HG03039 (cell line): ENCODE measurements around the gene SLC2A2.

Experiments used
- ATAC-seq: cut with Tn5 transposase; IDR thresholded peaks from one replicate; pipeline ENCODE4 v1.9.1; 2021; ENCODE audit warnings: mild to moderate bottlenecking, moderate library complexity; ENCODE audit not compliant: unreplicated experiment

The SLC2A2 gene

GRCh38 chr3:171026597-171027293 lies at the start of gene SLC2A2:
SLC2A2 (minus strand) TSS chr3:171026720; CDS start chr3:171026670, 50 bp downstream.
- ATAC-seq, result no peak

GRCh38 chr3:171072432-171072831 lies 45.9 kb upstream of the SLC2A2 start:
- no peak for ATAC-seq

DNA sequence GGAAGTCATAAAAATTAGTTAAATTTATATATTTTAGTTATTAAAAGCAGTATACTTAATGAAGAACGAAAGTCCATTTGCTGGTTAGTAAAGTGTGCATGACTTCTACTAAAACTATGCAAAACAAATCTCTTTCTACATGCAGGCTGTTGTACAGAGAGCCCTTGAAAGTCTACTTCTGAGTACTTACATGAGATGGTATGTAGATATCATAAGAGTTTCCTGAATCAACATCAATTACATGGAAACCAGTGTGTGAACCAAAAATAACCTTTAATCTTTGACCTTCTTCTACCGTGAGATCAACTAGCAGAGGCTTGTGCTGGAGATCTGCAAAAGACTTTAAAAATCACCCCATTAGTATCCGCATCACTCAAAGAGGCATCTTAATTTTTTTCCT lies 42.1 kb upstream of the SLC2A2 start:
- no peak for ATAC-seq

DNA sequence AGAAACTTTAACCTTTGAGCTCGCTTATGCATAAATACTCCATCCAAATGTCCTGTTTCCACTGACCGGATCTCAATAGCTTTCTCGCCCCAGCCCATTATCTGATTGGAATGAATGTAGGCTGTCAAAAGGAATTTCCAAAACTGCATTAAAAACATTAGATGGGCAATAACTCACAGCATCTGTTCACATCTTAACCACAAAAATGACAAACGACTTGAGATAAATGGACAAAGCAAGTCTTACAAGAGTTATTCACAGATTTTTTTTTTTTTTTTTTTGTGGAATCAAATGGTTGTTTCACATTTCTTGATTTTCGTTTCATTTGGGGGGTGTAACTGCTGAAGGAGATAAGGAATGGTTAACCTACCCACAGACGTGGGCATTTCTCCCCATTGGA lies 39.7 kb upstream of the SLC2A2 start:
- no peak for ATAC-seq

DNA sequence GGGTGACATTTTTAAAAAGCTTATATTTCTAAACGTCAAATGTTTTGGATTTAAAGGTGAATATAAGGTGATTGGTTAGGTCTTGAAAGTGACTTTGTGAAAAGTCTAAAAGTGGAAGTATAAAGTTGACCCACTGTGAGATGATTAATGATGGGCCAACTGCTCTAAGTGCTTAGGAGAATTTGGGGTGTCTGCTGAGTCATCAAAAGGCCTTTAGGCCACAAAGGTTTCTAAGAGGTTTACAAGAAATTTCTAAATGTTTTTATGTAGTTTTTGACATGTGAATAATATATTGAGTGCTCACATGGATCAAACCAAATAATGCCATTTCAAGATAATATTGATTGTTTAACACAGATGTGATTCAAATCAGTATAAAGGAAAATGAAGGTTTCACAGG lies 39.2 kb upstream of the SLC2A2 start:
- ATAC-seq, result no peak

GRCh38 chr3:171064461-171064860 lies 37.9 kb upstream of the SLC2A2 start:
- ATAC-seq, result no peak

DNA sequence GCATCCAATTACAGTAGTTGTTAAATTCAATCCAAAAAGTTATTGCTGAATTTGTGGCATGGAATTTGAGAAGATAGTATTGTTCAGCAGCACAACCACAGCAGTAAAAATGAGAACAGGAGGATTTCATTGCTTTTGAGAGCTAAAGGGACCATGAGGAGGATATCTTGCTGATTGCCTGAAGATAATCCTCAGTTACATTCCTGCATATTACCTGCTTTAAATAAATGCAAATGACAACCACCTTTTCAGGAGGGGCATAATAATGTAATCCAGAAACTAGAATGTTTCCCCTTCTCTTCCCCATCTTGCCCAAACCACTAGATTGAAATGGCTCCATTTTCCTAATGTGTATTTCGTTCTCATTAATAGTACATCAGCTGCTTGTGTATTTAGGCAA lies 35.2 kb upstream of the SLC2A2 start:
- ATAC-seq, result no peak

DNA sequence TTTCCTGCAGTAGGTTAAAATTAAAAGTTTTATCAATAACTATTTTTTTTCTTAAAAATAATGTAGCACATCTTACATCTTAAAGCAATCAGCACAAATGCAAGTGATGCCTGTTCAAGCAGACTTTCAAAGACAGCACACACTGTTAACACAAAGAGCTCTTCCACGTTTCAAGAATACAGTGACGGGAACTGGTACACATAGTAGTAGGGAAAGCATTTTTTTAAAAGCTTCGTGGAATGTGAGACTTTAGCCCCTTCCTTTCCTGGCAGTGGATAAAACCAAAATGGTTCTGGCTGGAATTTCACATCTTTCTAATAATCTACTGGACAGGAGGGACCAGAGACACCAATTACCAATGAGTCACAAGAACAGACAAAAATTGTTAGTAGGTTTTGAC lies 33.5 kb upstream of the SLC2A2 start:
- no peak for ATAC-seq

DNA sequence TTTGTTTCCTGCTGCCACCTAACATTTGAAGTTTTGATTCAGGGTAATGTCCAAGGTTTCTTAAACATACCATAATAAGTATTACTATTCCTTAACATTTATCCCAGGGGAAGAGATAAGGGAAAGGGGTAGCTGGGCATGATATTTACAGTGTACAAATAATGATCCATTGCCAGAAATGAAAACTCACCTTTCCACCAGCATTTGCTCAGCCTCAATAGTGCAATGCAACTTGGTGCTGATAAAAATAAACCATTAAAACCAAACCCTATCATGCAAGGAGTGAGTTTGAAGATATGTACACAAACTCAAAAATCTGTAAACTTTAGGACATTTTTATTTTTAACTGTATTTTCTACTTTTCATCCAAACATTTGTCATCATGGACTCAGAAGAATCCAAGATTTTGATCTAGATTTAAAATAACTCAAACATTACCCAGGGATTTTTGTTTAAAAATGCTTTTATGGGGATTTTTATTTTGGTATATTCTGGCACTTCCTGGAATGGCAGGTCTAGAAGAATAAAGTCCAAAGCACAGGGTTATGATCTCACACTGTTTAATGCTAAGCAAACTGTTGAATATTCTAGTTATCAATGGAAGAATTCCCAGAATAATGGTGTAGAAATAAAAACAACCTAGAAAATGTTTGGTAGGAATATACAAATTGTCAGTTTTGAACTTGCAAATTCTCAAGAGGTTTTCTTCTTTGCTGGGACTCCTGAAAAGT lies 32.5 kb upstream of the SLC2A2 start:
- no peak for ATAC-seq

DNA sequence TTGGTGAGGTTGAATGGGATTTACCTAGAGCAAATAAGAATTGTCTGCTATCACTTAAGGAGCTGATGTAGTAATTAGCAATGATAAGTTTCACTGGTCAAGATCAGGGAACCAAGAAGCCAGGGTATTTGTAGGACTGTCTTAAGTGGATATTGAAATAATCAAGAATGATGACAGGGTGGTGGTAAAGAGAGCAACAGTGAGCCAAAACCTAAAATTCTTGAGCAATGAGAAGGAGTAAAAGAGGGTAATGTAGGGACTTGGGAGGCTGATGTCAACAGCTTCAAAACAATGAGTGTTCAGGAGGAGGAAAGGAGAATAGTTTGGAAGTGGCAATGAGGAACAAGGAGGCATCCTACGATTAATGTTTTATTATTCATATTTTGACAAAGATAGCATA lies 31.5 kb upstream of the SLC2A2 start:
- no peak for ATAC-seq

DNA sequence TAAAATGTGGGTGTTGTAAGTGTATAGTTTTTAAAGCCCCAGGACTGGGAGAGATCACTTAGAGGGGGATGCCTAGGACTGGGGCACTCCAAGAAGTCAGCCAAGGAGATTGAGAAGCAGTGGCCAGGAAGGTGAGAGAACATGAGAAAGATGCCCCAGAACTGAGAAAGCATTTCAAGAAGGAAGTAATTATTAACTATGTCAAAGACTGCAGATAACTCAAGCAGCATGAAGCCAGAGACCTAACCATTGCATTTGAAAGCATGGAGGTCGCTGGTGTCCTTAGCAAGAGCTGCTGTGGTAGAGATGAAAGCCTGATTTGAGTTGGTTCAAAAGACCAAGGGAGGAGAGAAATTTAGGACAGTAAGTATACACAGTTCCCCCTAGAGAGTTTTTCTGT lies 30.6 kb upstream of the SLC2A2 start:
- no peak for ATAC-seq

DNA sequence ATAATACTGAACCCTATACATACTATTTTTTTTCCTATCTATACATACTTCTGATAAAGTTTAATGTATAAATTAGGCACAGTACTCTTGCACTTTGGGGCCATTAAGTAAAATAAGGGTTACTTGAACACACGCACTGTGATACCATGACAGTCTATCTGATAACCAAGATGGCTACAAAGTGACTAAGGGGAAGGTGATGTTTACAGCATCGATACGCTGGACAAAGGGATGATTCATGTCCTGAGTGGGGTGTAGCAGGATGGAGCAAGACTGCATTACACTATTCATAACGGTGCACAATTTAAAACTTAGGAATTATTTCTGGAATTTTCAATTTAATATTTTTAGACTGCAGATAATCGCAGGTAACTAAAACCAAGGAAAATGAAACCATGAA lies 30.0 kb upstream of the SLC2A2 start:
- ATAC-seq, result no peak

DNA sequence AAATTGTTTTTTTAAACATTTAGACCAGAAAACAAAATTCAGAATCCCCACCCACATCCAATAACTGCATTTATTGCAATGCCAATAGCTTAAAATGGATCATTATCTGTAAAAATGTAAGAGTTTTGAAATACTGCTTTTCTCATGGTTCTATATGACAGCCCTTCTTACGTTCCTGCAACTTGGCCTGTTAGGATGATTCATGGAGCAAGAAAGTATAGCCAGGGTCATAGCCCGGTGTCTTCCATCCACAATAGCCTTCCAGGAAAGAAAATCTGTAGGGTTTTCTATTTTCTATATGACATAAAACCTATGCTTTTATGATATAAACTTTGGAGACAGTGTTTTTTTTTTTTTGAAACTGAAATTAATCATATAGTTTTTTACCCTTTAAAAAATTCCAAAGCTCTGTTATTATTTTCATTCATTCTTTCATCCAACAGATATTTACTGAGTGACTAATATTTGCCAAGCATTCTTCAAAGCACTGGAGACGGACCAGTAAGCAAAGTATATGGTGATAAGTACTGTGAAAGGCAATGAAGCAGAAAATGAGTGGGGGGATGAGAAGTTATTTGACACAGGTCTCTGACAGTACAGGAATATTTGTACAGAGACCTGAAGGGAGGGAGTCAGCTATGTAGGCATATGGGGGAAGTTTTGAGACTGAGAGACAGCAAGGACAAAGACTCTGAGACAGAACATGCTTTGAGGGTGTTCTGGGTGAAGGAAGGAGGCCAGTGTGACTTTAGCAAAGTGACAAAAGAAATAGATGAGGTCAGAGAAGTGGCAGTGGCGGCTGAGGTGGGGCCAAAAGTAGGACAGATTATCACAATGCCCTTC lies 29.0 kb upstream of the SLC2A2 start:
- ATAC-seq, result no peak

DNA sequence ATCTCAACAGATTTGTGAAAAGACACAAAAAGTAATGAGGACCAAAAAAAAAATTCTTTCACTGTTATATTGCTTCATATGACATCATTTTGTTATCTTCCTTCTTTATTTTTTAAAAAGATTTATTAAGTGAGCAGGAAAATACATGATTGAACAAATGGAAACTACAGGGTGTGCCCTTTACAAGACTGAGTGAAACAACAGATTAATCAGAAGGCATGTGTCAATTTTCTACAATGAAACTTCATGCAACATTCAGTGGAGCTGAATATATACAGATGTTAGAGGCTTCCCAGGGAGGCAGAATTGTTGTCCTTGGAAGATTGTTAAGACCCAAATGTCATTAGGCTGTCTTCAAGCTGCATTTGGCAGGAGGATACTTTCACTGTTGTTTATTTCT lies 28.4 kb upstream of the SLC2A2 start:
- no peak for ATAC-seq

DNA sequence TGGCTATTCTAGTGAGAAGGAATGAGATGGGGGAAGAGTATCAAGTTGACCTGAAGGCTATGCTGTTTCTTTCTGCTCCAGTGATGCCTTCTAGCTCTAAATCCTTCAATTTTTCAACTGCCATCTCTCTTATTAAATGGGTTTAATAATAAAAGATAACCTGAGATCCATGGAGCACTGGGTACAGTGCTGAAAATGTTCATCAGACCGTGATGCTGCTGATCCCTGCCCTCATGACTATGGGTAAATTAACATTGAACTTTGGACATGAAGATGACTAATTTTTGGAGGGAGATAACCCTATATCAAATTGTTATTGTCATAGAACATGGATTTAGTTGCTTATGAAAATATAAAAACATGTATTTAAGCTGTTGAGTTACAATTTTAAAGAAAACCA lies 27.7 kb upstream of the SLC2A2 start:
- no peak for ATAC-seq

DNA sequence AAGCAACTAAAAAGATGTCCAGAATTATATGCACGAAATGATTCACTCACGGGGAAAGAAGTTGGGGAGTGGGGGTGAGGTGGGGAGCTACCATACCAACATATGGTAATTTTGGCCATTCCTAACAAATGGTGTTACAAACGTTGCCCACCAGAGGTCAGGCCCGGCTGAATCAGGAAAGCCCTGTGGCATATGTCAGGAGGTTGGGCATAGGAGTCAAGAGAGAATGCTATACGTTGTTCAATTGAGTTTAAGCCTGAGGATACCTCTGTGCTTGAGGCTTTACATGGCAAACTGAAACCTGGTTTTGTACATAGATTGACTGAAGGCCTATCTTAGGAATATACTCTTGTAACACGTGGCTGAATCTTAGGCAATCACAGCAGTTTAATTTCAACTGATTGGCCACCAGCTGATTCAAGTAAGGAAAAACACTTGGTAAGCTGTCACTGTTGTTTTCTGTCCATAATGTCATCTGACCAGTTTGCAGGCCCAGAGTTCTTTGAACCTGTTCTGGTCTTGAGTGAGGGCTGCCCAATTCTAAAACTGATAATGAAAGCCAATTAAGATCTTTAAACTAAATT lies 23.4 kb upstream of the SLC2A2 start:
- peak; percentile 83 for ATAC-seq

DNA sequence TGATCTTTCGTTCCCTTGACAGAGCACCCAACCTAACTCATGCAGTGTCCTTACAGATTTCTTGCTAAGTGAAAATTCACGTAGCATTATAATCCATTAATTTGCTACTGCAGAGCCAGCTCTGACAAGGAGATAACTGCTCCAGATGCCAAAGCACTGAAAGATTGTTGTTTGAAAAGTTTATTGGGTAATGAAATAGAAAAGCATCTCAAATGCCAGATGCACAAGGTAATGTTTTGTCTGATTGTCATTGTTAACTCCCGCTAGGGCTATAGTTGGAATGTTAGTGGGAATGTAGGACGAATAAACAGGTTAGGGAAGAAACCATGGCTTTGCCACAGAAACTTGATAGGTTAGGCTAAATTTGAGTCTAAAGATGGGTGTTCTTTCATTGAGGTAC lies 20.2 kb upstream of the SLC2A2 start:
- no peak for ATAC-seq

DNA sequence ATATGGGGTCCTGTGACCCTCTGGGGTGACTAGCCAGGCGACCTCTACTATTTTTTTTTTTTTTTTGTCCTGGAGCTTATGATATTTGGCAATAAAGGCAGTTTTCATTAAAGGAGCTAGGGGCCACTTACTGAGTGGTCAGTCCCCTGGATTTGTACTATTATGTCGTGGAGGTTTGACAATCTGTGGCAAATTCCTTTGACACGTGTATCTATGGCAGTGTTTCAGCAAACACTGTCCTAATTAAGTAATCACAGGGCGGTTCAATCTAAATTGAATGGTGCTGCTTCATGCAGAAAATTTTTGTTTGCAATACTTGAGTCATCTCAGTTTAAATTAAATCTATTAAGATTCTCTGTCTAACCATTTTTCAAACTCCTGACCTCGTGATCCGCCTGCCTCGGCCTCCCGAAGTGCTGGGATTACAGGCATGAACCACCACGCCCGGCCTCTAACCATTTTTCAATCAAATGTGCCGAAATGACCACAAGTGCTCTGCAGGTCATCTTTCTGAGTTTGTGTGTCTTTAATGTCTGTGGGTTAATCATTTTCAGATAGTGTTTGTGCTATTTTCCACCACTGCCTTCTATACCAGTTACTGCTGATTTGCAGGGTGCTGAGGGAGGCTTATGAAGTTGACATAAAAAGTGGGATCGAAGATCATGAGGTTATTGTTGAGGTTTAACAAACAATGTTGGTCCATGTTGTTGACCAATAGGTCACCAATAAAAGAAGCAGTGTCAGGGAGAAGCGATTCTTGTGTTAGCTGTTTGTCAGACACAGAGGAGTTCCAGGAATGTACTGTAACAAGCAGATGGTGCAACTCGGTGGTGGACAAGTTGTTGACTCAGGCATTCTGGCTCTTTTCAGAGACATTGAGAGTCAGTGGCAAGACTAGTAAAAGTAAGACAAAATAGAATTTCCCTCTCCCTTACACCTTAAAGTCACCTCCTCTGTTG lies 18.6 kb upstream of the SLC2A2 start:
- no peak for ATAC-seq

- ATAC-seq, result no peak
These were observed 17.9 kb upstream of the SLC2A2 start for GRCh38 chr3:171044384-171044783.

DNA sequence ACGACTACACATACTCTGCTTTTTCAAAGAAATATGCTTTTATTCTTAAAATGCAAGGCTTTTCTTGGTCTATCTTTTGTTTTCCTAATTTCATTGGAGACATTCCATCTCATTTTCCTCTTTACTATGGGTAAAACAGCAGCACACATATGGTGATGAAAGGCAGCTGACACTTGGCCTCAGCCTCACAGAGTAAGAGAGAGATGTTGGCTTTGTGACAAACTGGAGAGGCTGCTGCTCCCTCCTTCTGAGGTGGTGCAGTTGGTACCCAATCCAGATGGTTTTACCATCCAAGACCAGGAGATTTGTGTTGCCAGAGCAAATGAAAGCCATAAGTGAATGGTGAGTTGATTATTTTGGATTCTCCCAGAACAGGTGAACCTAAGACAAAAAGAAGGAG lies 13.2 kb upstream of the SLC2A2 start:
- ATAC-seq, result no peak
